Right lobe of liver (tissue), 4 donors: ENCODE measurements around the gene GPC4.

ENCODE experiments used
- POLR2A ChIP-seq: fragments of 450-650 bp; IDR thresholded peaks from one replicate; pipeline ENCODE4 v1.6.1; 2017; ENCODE audit warnings: antibody characterized with exemption, mild to moderate bottlenecking
- TF ChIP-seq, protein P1 (sequence below), 4 donors: fragments of 200-600 bp in 3 of 4; fragments of 450-650 bp in 1 of 4; IDR thresholded peaks; one replicate each; pipeline versions ENCODE4 v1.5.1 to v1.8.0; 2016 to 2022; ENCODE audit warnings: antibody characterized with exemption in 4 of 4, mild to moderate bottlenecking in 2 of 4
- donor health status: DM: no; HTN: no; CAD: no.
- donor health status: DM: no; HTN: no; CAD: no.
- donor health status: DM: no; HTN: yes; CAD: no.

DNA sequence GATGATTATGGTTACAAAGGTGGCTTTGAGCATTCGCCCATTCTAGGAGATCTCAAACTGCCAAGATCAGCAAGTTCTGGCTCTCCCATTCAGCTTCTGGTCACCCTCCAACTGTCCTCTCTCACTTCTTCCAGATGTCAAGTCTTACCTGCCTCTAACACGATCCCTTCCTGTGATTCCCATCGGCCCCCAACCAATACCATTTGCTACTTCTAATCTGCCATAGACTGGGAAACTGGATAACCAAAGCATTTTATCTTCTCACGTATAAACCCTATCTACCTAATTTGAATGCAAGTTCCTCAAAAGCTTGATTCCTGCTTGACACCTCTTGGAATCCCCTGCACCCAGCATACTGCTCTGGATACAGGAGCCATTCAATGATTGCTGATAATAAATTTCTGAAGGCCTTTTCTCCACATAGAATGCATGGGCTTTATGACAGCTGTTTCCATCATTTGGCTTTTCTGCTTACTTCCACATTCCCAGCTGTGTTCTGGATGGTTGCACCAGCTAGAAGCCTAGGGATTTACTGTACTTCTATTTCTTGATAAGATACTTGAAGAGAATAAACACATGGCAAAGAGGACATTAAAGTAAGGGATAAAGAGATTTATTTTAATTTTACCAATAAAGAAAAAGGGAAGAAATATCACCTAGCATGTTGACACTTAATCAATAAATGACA is 9.6 kb downstream of the GPC4 start:
- no peak for TF ChIP-seq POLR2A
- TF ChIP-seq, protein P1, sequence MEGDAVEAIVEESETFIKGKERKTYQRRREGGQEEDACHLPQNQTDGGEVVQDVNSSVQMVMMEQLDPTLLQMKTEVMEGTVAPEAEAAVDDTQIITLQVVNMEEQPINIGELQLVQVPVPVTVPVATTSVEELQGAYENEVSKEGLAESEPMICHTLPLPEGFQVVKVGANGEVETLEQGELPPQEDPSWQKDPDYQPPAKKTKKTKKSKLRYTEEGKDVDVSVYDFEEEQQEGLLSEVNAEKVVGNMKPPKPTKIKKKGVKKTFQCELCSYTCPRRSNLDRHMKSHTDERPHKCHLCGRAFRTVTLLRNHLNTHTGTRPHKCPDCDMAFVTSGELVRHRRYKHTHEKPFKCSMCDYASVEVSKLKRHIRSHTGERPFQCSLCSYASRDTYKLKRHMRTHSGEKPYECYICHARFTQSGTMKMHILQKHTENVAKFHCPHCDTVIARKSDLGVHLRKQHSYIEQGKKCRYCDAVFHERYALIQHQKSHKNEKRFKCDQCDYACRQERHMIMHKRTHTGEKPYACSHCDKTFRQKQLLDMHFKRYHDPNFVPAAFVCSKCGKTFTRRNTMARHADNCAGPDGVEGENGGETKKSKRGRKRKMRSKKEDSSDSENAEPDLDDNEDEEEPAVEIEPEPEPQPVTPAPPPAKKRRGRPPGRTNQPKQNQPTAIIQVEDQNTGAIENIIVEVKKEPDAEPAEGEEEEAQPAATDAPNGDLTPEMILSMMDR (IDR thresholded peaks at IDR 0.05) = no peak
